Stimulated activated naive CD4-positive, alpha-beta T cell (primary cell): Measurements from ENCODE around the gene GPR149.
"Not testable (repeated sequence)": the region's sequence is repeated elsewhere in the genome, so short reads cannot be mapped to it uniquely, and the experiment has no call there.

Source experiments
- DNase-seq, 6 experiments: peaks; one replicate each; lab custom pipeline; 2025; lab: John Stamatoyannopoulos, UW

Gene GPR149, protein sequence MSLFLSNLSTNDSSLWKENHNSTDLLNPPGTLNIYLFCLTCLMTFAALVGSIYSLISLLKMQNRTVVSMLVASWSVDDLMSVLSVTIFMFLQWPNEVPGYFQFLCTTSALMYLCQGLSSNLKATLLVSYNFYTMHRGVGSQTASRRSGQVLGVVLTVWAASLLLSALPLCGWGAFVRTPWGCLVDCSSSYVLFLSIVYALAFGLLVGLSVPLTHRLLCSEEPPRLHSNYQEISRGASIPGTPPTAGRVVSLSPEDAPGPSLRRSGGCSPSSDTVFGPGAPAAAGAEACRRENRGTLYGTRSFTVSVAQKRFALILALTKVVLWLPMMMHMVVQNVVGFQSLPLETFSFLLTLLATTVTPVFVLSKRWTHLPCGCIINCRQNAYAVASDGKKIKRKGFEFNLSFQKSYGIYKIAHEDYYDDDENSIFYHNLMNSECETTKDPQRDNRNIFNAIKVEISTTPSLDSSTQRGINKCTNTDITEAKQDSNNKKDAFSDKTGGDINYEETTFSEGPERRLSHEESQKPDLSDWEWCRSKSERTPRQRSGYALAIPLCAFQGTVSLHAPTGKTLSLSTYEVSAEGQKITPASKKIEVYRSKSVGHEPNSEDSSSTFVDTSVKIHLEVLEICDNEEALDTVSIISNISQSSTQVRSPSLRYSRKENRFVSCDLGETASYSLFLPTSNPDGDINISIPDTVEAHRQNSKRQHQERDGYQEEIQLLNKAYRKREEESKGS

DNA sequence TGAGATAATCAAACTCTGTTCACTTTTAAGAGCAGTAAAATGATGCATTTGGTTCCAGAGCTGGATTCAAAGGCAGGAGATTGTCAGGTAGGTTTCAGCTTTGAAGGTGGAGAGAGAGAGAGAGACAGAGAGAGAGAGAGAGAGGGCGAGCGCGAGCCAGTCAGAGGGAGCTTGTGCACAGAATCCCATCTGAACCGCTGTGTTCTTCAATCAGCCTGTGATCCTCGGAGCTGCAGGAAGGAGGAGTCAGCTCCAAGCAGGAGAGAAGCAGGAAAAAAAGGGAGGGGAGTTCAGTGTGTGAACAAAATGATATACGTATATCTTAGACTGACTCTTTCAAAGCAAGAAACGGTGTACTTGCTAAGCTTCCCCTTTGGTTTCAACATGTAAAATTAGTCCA is at the start of gene GPR149:
Gene GPR149, minus strand, starts transcription at position 177 of the 400 bp plus-strand sequence. CDS start 575 bp downstream, outside the sequence.
- DNase-seq: no peak

DNA sequence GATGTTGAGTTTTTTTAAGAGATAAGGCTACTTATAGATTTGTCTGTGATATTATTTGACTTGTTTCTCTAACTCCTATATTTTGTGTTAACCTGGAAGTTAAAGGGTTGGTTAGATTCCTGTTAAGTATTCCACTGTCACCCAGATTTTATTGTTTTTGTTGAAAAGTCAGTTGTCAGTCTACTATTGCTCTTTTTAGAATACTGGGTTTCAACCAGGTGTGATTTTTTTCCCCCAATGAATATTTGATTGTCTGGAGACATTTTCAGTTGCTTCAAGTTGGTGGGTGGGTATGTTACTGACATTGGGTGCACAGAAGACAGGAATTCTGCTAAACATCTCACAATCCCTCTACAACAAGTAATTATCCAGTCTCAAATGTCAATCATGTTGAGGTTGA is 43.8 kb upstream of the GPR149 start:
- DNase-seq: no peak

DNA sequence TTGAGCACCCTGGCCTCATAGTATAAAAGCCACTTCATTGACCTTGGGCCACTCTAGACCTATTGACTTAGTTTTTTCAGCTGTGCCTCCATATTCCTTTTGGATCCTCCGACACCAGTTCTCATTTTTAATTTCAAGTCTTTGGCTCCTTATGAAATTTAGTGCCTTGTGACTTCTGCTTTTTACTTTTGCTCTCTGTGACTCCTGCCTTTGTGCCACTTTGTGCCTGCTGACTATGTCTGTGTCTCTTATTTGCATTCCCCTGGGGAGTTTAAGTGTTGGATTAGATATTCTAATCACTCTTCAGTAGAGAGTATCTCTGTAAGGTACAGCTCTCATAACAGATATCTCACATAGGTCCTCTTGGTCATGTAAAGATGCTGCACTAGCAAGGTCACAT is 39.6 kb upstream of the GPR149 start:
- no peak for DNase-seq

DNA sequence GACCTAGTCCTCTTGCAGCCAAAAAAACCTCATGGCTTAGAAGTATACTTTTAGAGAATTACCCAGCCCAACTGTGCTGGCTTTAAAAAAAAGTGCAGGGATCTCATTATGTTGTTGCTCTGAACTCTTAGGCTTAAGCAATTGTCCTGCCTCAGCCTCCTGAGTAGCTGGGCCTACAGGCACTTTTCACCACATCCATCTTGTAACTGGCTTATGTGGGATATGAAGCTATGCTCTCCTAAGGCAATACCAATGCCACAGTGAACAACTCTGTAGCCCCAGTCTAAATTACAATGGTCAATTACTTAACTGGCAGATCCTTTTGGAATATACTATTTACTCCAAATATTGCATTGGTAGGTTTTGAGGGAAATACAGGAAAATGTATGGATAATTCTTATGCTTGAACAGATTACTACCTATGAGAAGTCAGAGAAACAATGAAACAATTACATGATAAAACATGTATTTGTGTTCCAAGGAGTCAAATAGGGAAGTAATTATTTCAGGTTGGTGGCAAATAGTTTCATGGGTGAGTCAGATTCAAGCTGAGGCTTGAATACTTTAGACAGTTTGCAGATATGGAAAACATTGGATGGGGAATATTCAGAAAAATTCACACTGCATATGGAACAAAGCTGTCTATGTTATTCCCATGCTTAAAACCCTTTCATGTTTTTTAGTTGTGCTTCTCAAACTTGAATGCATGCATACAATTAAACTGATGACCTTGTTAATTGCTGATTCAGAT is 34.6 kb upstream of the GPR149 start:
- no peak for DNase-seq

DNA sequence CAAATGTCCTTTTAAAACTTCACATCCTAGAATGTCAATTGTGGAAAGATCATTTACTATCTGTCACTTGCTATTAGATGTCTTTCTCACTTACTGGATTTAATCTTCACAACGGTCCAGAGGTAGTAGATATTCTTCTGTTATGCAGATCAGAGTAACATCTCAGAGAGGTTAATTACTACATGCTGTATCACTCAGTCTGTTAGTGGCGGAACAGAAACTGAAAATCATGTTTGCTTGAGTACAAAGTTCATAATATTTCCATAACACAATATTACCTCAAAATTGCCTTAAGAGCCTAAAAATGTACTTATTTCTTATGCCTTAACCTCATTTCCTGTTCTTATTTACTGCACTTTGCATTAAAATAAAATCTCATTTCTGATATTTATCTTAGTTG is 28.6 kb upstream of the GPR149 start:
- no peak for DNase-seq

DNA sequence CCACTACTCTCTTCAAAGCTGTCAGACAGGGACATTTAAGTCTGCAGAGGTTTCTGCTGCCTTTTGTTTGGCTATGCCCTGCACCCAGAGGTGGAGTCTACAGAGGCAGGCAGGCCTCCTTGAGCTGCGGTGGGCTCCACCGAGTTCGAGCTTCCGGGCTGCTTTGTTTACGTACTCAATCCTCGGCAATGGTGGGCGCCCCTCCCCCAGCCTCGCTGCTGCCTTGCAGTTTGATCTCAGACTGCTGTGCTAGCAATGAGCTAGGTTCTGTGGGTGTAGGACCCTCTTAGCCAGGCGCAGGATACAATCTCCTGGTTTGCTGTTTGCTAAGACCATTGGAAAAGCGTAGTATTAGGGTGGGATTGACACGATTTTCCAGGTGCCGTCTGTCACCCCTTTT is 9.1 kb upstream of the GPR149 start:
- not testable (repeated sequence) for DNase-seq

DNA sequence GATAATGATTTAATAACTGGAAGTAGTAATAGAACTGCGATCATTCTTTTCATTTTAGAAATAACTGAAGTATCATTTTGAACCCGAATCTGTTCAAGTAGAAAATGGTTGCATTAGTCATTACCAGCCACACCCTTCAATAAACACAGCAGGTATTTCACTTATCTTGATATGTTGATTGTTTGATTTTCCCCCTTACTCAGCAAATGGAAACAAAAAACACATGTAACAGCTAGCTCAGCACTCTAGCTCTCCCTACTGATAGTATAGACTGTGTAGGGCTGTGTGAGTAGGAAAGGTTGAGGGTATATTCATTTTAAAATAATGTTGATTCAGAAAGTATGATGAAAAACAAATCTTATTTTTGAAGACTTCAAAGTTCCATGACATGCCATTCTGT is 1.1 kb upstream of the GPR149 start:
- DNase-seq: no peak

DNA sequence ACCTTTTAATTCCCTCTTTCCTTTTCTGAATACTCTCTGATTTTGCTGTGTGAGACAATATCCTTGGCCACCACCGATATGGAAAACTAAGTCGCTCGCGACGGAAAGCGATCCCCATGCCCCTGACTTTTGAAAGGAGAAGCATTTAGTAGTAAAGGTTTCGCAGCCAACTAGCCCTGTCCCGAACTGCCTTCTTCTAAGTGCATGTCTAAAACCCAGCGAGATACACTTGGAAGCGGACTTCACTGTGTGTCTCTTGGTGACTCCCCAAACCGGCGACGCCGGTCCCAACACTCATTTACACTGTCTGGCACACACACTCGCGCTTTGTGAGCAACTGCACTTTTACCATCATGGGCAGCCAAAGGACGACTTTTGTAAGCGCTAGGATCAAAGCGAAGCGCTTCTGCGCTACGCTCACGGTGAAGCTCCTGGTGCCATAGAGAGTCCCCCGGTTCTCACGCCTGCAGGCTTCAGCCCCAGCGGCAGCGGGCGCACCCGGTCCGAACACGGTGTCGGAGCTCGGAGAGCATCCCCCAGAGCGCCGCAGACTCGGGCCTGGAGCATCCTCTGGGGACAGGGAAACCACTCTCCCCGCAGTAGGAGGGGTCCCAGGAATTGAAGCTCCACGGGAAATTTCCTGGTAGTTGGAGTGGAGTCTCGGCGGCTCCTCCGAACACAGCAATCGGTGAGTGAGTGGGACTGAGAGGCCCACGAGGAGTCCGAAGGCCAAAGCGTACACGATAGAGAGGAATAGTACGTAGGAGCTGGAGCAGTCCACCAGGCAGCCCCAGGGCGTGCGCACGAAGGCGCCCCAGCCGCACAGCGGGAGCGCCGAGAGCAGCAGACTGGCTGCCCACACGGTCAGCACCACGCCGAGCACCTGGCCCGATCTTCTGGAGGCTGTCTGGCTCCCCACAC is 1.4 kb downstream of the GPR149 start:
- no peak for DNase-seq

DNA sequence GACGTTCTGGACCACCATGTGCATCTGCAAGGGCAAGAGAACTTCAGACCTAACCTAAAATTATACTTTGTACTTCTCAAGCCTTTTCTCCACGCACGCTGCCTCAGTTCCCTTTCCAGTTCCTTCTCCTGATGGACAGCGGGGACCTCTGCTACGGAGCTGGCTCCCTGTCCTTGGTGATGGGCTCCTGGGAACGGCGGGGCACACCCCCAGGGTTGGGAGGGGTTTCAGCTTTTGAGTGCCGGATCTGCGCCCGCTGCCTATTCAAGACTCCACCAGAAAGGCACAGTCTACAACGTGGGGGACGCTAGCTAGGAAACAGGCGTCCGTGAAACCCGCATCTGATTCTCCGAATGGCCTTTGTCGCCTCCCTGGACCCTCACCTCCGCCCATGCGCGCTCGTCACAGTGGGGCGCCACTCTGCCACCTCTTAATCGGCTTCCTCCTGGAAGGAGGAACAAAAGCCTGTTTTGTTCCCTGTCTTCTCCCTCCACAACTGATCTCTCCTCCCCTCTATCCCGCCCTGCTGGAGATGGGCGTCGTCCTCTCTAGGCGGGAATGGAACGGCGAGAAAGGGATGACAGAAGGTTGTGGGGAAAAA is 2.2 kb downstream of the GPR149 start:
- DNase-seq: no peak

DNA sequence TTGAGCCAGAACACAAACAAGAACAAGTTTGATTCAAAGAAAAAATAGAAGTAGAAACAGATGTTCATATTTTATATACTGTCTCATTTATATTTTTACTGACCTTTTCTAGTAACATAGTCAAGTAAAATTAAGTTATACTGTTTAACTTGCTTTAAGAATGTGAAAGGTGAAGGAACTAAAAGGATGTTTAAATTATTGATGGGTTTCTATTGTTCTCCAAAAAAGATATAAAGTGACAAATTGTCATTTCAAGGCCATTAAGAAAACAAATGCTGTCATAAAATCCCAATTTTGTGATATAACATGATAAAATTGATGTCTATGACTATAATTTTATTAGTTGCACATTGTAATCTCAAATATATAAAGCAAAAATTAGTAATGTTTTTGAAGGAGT is 7.3 kb downstream of the GPR149 start:
- DNase-seq: no peak

DNA sequence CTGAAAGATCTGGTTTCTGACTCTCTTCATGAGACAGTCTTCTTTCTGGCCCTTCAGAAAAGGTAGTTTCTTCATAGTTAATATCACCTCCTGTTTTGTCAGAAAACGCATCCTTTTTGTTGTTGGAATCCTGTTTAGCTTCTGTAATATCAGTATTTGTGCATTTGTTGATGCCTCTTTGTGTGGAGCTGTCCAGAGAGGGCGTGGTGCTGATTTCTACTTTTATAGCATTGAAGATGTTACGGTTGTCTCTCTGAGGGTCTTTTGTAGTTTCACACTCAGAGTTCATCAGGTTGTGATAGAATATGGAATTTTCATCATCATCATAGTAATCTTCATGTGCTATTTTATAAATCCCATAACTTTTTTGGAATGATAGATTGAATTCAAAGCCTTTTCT is 8.9 kb downstream of the GPR149 start:
- DNase-seq: no peak

DNA sequence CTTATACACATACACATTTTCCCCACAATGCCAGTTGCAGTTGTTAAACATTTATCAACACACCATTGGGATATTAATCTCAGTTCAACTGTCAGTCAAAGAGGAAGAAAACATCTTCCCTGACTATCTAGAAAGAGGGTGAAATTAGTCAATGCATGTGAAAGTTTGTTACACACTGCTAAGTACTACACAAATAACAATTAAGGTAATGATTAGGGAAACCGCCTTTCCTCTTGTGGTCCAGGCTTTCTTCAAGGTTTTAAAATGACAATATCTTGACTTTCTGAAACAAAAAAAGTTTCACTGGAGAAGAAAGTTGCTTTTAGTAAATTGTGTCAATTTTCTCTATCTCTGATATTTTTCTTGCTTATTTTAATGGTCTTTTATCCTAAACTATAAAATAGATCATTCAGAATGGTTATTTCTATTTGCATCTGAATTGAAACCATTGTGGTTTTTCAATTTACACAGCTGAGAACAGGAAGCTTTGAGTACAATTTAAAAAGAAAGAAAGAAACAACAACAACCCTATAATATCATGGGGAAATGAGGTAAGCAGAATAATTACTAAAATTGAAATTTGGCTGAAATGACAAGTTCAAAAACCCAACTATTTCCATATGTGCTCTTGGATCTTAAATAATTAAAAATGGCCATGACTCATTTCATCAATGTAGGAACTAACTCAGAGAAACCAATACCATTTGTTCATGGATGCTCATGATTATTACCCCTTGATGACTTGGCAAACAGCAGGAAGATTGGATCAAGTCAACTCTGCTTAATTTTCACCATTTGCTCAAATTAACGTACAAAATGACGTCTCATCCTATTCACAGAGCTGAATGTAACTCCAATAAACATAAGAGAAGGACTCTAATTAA is 31.7 kb downstream of the GPR149 start:
- DNase-seq: no peak

DNA sequence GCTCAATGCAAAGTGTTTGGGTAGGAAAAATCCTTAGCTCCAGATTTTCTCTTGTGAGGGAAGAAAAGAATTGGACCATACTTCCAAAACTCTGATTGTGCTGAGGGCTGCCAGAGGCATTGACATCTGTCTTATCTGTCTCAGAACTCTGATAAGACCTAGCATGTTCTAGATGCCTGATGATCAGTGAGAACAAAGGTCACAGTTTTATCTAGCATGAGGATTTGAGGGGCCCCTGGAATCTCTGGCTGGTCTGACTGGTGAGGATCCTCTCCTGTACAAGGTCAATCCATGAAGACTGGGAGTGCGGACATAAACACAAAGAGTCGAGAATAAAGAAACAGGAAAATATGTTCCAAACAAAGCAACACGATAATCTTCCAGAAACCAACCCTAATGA is 40.1 kb downstream of the GPR149 start:
- DNase-seq: no peak

DNA sequence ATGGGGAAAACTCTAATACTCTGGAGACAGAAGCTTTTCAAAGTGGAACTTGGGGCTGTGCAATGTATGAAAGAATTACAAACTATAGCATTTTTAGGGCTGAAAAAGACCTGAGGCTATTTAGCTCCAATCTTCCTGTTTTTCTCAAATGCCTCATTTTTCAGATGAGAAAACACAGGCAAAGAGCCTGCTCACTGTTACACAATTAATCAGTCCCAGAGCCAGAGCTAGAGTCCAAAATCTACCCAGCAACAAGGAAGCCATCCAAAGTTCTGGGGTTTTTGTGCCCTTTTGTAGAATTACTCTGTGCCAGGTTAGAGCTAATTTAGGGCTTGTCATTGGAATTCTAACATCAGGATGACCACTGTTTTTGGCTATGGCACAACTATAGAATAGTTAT is 45.5 kb downstream of the GPR149 start:
- no peak for DNase-seq

DNA sequence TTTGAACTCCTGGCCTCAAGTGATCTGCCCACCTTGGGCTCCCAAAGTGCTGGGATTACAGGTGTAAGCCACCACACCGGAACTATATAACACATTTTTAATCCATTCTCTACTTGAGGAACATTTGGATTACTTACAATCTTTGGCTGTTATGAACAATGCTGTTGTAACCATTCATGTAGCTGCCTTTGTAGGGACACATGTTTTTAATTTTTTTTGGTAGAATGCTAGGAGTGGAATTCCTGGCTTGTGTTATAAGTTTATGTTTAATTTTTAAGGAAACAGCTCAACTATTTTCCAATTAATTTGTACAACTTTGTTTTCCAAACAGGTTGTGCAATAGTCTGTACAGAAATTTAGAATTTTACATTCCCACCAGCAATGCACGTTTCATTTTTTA is 51.7 kb downstream of the GPR149 start:
- DNase-seq: no peak

DNA sequence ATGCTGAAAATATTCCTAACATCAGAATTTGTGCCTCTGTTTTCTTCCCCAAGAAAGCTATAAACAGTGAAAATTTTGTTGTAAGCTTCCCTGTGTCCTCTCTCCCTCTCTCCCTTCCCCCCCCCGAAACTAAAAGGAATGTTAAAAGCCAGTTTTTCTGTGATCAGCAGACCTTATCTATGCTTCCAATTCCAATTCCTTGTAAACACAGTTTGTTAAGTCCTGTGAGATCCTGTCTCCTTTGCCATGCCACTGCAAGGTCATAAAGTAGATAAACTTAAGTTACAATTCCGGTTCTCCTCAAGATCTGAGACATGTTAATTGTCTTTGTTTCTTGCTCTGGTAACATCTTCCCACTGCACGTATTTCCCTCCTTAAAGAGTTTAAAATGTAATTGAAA is 62.8 kb downstream of the GPR149 start:
- no peak for DNase-seq

DNA sequence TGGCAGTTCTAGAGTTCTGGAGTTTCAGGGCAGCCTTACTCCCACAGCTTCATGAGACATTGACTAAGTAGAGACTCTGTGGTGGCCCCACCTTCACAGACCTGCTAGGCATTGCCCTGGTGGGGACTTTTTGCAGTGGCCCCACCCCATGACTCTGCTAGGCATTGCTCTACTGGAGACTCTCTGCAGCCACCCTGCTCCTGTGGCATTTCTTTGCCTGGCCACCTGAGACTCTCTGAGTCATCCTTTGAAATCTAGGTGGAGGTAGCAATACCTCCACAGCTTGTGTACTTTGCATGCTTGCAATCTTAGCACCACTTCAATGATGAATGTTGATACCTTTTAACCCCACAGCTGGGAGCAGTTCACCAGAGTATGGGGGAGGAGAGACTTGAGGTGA is 65.1 kb downstream of the GPR149 start:
- DNase-seq: no peak

DNA sequence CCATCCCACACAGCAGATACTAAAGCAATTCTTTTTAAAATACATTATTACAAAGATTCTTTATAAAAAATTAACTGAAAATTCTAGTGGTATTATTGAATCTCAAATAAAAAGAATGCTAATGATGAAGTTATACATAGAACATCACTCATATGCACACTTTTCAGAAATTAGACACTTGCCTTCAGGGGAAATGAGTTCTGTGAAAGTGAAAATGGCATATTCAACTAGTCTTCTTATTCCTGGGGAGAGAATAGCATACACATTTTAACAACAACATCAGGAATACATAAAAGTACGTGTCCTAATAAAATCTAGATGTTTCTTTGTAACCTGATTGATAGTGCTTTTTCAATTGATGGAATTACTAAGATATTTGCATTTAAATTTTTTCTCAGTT is 68.9 kb downstream of the GPR149 start:
- DNase-seq: no peak

DNA sequence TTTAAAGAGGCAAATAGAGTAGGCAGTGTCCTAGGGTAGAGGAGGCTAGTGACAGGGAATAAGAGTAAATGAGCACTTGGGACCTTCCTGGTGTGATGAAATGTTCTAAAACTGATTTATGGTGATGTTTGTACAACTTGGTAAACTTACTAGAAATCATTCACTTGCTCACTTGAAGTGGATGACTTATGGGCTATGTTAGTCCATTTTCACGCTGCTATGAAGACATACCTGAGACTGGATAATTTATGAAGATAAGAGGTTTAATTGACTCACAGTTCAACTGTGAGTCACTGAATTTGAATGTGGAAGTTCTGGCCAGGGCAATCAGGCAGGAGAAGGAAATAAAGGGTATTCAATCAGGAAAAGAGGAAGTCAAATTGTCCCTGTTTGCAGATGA is 74.0 kb downstream of the GPR149 start:
- DNase-seq: no peak

DNA sequence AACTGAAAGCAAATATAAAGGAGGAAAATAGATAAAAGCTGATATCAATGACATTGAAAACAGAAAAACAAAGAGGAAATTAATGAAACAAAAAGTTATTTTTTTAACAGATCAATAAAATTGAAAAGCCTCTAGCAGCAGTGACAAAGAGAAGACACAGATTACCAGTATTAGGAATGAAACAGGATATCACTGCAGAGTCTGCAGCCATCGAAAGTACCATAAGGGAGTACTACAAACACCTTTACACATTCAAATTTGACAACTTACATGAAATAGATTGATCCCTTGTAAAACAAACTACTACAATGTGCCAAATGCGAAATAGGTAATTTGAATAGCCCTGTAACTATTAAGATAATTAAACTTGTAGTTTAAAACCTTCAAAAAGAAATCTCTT is 80.8 kb downstream of the GPR149 start:
- no peak for DNase-seq
